Erythroblast (primary cell): ENCODE data around the gene OR1M1.
"Not testable (repeated sequence)": the region's sequence is repeated elsewhere in the genome, so short reads cannot be mapped to it uniquely, and the experiment has no call there.

ENCODE experiments used
- DNase-seq, 2 experiments: peaks; one replicate each; lab custom pipeline; 2025; lab: John Stamatoyannopoulos, UW
- GATA1 ChIP-seq: IDR thresholded peaks from 2 replicates; pipeline ENCODE4 v1.6.1; 2011; ENCODE audit warnings: low read depth, mild to moderate bottlenecking, control low read depth, low read length, moderate library complexity
- POLR2A ChIP-seq: IDR thresholded peaks from 2 replicates; pipeline ENCODE4 v1.6.1; 2011; ENCODE audit warnings: mild to moderate bottlenecking, low read length

Gene OR1M1

DNA sequence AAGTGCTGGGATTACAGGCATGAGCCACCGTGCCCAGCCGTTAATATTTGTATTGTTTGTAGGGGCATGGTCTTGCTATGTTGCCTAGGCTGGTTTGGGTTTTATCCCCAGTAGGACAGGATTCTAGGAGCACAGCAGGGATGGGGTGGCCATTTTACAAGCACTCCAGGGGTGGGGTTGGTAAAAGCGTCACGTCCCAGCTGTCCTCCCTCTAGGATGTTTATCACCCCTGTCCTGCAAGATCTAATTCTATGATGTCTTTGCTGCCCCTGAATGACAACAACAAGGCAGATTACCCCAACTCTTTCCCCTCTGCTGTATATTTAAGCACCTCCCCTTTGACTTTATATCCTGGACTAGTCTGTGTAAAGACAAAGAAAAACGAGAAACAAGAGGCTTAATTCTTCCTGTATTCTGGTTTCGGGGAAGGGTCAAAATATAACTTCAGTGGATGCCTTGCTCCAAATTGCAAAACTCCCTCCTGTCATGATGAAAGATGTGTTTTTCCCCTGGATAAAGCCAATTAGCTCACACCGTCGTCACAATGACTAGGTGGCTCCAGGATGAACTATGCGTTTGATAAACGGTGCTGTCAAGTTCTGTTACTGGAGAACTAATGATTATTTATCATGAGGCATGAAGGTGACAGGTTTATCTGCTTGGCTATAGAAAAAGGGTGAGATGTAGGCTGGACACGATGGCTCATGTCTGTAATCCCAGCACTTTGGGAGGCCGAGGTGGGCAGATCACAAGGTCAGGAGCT, 27.8 kb upstream of the OR1M1 start:
- DNase-seq, result no peak
- TF ChIP-seq GATA1 (no peak), POLR2A (no peak)

DNA sequence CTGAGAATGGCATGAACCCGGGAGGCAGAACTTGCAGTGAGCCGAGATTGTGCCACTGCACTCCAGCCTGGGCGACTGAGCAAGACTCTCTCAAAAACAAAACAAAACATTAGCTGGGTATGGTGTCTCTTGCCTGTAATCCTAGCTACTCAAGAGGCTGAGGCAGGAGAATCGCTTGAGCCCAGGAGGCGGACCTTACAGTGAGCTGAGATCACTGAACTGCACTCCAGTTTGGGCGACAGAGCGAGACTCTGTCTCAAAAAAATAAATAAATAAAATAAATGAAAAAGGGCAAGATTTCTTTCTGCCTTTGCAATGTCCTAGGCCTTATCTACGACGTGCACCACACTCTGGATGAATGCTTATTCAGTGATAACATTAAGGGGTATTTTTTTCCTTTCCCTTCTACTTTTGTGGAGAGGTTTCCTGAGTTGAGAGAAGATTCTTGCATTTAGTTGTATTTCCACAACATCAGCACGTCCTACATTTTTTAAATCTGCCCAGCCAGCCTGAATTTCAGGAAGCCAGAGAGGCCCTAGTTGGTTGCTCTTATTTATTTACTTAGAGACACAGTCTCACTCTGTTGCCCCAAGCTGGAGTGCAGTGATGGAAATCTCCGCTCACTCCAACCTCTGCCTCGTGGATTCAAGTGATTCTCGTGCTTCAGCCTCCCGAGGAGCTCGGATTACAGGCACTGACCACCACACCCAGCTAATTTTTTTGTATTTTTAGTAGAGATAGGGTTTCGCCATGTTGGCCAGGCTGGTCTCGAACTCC, 26.1 kb upstream of the OR1M1 start:
- TF ChIP-seq GATA1, result no peak
- TF ChIP-seq POLR2A, result no peak
- DNase-seq, result peak in 1 of 2 experiments; percentile 22

DNA sequence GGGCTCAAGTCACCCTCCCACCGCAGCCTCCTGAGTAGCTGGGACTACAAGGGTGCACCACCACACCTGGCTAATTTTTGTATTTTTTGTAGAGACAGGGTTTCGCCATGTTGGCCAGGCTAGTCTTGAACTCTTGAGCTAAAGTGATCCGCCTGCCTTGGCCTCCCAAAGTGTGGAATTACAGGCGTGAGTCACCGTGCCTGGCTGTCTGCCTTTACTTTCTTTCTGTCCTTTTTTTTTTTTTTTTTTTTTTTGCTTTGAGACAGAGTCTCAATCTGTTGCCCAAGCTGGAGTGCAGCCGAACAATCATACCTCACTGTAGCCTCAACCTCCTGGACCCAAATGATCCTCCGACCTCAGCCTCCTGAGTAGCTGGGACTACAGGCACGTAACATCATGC, 25.0 kb upstream of the OR1M1 start:
- no peak for TF ChIP-seq GATA1
- no peak for TF ChIP-seq POLR2A
- no peak for DNase-seq

DNA sequence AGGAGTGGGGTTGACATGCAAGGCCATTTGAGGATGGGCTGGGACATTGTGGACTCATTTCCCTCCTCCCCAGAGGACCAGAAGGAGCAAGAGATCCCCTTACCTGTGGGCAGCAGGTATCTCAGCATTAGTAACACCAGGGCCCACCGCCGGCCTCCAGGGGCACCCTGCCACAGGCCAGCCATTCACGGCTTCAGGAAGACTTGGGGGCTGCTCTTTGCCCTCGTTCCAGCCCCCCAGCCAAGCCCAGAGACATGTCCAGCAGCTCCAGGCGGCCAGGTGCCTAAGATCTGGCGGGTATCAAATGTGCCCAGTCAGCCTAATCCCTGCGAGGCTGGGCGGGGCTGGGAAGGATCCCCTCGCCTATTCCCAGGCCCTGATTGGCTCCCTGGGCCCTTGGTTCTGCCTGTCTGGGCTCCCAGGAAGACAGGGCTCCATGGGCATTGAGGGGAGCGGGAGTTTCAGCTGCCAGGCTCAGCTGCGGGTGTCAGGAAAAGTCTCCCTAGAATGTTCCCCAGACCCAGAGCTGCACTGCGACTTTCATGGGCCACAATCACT, 21.3 kb upstream of the OR1M1 start:
- TF ChIP-seq GATA1, result no peak
- TF ChIP-seq POLR2A, result no peak
- no peak for DNase-seq

DNA sequence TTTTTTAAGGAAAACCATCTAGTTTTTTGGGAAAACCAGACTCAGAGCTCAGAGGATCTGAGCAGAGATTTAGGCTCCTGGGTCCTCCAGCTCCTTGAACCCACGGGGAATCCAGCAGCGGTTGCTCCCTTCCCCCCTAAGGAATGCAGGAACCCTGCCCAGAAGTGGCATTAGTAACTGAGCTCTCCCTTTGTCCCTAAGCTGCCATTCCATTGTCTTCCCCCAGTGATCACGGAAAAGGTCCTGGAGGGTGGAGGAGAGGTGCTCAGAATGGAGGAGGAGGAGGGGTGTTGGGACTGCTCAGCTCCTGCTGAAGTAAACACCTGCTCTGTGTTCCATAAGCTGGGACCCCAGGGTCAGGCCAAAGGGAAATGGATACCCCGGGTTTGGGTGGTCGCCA, 16.8 kb upstream of the OR1M1 start:
- no peak for TF ChIP-seq POLR2A
- DNase-seq, result no peak

DNA sequence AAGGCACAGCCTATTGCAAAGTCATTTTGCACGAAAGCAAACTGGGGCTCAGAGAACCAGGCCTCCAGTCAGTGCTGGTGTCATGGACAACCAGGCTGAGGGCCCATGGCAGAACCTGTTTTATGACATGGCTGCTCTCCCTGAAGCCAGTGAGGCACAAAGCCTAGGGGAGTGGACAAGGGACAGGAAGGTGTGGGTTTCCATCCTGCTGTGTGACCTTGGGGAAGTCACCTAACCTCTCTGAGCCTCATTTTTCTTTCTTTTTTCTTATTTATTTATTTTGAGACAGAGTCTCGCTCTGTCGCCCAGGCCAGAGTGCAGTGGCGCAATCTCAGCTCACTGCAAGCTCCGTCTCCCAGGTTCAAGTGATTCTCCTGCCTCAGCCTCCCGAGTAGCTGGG, 15.1 kb upstream of the OR1M1 start:
- DNase-seq, result not testable (repeated sequence)

DNA sequence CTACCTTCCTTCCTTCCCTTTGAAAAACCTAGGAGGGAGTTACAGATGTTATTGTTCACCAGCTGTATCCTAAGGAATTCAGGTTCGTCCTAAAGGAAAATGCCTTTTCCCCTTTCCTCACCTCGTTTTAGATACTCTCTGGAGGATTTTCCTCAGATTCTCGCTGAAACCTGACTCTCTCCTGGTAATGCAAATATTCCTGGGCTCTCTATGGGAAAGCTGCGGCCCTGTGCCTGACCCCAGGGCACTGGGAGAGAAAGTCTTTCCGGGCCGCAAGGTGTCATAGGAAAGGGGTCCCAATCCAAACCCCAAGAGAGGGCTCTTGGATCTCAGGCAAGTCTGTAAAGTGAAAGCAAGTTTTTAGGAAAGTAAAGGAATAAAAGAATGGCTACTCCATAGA, 13.1 kb upstream of the OR1M1 start:
- no peak for DNase-seq
- TF ChIP-seq POLR2A (no peak), GATA1 (no peak)

DNA sequence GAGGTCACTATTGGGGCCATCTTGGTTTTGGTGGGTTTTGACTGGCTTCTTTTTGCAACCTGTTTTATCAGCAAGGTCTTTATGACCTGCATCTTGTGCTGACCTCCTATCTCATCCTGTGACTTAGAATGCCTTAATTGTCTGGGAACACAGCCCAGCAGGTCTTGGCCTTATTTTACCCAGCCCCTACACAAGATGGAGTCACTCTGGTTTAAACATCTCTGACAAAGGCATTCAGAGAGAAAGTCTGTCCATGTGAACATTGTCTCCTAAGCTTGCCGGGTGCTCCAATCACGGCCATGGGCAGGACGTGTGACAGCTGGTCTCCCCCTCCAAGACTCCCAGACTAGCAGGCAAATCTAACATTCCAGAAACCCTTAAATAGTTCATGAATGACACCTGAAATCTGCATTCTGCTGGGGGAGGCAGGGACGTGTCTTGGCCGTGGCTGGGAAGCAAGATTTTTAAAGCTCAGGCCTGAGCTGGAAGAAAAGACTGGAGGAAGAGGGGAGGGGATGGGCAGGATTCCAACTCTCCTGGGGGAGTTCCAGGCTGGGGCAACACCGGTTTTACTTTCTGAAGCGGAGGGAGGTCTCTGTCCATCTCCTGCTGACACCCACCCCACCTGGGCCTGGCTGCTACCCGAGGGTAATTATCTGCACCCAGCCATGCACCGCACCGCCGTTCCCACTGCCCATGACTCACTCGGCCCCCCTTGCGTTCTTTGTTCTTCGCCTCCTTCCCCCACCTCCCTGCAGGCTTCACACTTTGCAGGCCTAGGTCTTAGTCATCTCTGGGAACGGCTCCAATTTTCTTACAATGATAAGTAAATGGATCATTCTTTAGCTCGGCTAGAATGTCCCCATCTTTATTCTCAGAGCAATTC, 11.6 kb upstream of the OR1M1 start:
- DNase-seq, result peak; percentile 63 to 67
- TF ChIP-seq POLR2A, result no peak
- no peak for TF ChIP-seq GATA1

DNA sequence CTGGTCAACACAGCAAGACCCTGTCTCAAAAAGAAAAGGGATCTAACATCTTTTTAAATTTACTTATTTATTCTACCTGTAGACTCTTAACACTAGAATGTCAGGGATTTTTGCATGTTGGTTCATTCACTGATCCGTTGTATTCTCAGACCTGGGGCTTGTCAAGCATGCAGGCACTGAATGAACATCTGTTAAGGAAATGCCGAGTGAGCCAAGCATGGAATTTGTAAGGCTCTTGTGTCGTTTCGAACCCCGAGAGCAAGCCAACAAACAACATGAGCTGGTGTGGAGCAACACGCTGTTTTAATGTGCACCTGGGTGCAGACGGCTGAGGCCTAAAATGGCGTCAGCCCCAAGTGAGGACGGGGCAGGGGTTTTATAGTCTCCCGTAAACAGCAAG, 10.0 kb upstream of the OR1M1 start:
- DNase-seq, result no peak
- TF ChIP-seq POLR2A, result no peak
- no peak for TF ChIP-seq GATA1

DNA sequence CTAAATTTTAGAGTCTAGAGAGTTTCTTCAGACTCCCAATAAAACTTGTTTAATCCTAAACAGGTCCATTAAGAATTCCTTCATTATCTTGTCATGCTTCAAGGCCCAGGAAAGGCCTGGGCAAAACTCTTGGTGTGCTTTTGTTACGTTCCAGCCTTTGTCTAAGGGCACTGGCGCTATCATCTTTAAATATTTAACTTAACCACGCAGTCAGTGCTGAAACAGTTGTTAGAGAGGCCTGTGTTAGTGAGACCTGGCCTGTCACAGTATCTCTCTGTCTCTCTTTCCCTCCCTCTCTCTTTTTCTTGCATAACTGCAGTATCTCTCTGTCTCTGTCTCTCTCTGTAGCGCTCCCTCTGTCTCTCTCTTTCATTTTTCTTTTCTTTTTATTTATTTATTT, 8.2 kb upstream of the OR1M1 start:
- no peak for DNase-seq

DNA sequence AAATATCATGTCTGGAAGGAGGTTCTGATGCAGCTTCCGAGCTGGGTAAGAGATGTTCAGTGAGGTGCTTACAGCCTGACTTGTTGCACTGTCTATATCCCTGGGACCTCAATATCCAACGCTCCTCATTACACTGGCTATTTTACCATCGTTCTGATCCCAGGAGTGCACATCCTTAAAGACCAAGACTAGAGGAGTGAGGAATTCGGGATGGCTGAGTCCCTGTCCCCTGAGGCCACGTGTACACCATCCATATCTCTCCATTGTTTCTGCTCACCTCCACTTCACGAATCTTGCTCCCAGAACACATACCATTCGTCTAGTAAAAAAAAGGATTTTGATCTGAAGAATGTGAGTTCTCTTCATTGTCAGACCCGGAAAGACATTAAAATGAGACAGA, 20.5 kb downstream of the OR1M1 start, which contains the start of gene OR7G2:
TSS of gene OR7G2 (minus strand) at position 101 of the 400 bp plus-strand sequence. CDS start 4,232 bp downstream, outside the sequence.
- no peak for DNase-seq
- TF ChIP-seq POLR2A (no peak), GATA1 (no peak)

More for the DNA sequence above, 8.2 kb upstream of the OR1M1 start:
- no peak for TF ChIP-seq POLR2A
- TF ChIP-seq GATA1, result no peak

DNA sequence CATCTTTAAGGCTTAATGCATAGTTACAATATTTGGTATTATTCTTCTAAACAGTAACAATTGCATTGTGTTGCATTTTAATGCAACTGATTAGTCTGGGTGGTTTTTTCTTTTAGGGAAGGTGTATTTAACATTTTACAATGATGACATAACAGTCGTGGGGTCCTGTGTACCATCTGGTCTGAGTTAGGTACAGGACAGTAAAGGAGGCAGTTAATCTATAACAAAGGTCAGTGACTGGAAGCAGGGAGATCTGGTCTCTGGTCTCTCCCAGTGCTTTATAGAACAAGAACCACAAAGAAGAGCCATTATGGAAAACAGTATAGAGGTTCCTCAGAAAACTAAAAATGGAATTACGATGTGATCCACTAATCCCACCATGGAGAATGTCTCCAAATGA, 23.1 kb downstream of the OR1M1 start:
- DNase-seq, result no peak
- TF ChIP-seq POLR2A (no peak), GATA1 (no peak)

DNA sequence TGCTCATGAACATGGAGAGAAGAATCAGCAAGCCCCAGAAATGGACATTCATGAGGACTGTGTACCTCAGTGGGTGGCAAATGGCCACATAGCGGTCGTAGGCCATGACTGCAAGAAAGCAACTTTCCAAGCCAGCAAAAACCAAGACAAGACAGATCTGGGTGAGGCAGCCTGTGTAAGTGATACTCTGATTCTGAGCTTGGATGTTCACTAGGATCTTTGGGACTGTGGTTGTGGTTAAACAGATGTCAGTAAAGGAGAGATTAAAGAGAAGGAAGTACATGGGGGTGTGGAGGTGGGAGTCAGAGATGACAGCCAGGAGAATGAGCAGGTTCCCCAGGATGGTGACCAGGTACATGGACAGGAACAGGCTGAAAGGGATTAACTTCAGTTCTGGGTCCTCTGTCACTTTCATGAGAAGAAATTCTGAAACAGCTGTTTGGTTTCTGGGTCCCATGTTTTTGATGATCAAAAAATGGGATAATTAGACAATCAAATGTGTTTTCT, 28.5 kb downstream of the OR1M1 start, which contains the start of gene OR7G1:
TSS of gene OR7G1 (minus strand) at position 457 of the 507 bp plus-strand sequence. CDS start at position 457, 0 bp downstream.
- TF ChIP-seq GATA1 (no peak), POLR2A (no peak)
- DNase-seq, result no peak

DNA sequence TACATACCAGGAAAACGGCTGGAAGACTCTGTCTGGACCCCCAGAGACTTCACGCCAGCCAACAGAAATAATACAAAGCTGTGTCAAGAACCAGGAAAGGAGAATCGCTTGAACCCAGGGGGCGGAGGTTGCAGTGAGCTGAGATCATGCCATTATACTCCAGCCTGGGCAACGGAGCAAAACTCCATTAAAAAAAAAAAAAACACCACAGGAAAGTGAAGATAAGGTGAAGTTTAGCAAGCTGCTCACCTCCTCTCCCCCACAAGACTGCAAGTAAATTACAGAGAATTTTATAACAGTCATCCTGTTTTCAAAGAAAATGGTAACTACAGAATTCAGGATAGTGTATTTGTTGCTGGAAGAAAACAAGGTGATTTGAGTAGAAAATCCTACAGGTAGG, 29.7 kb downstream of the OR1M1 start:
- no peak for DNase-seq
- TF ChIP-seq GATA1, result no peak
- TF ChIP-seq POLR2A, result no peak
